ENCODE measurements around the gene TMCO4.
"Not testable (repeated sequence)": the region's sequence is repeated elsewhere in the genome, so short reads cannot be mapped to it uniquely, and the experiment has no call there.

The TMCO4 gene

DNA sequence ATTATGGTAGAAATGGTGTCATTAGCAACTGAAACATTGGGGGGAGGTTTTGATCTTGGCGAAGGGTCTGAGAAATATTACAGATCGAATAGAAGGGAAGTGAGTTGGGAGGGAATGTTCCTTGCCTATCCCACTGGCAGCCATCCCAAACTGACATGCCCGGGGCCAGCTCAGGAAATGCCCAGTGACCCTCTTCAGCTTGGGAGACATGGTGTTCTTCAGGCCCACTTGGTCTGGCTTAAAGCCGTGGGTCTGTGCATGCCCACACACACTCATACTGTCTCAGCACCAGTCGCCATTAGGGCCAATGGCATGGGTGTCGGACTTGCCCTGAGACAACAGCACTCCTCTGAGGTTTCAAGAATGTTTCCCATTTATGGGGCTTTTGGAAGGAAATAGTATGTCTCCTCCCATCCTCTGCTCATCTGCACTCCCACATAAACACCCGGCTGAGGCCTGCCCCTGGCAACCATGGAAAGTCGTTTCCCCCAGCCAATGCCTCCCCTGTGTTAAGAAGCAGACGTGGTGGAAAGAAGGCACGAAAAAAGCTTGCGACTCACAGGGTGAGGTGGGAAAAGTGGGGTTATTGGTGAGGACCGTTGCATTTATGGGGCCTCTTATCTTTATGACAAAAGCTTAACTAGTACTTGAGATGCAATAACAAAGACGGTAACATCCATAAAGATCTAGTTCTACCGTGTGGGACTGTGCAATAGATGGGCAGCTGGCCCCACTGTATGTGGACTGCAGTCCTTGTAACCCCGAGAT, 13.3 kb upstream of the TMCO4 start:
- DNase-seq = no peak

DNA sequence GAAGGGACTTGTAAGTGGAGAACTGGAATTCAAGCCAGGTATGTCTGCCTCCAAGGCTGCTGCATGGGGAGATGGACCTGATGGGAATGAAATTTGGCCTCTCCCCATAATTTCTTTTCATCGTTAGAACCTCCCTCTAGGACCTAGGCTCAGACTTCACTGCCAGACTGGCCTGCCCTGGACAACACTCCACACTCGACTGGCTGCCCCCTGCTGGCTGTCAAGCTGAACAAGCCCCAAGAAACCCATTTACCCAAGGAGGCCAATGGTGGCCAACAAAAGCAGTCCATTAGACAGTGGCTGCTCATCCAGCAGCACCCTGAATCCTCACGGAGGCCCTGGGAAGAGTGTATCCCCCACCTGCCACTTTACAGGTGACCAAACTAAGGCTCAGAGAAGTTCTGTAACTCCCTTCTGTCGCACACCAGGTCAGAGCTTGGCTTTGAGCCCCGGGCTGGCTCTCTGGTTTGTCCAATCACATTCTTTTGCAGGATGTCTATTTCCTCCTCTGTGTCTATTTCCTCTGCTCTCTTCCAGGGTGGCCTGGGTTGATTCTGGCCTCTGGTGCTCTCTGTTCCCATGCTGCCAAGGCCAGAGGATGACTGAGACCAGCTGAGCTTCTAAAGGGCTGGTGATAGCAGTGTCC, 11.6 kb upstream of the TMCO4 start:
- no peak for DNase-seq

DNA sequence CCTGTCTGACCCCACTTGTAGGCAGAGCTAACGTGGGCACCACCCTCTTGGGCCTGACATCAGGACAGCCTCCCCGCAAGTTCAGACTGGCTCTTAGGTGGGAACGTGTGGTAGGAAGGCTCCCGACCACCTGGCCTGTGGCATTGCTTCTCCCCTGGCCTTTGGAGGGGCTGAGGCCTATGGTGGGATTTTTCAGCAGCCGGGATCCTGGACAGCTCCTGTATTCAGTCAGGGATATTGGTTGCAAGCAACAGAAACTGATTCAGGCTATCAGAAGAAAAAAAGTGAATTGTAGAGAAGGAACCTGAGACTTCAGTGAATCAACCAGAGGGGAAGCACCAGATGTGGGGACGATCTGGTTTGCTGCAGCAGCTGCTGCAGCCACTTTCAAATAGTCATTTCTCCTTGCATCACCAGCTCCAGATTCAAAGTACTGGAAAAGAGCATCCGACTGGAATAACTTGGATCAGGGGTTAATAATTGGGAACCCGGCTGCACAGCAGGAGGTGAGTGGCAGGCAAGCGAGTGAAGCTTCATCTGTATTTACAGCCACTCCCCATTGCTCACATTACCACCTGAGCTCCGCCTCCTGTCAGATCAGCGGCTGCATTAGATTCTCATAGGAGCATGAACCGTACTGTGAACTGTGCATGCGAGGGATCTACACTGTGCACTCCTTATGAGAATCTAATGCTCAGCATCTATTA, 9.5 kb upstream of the TMCO4 start:
- no peak for DNase-seq

DNA sequence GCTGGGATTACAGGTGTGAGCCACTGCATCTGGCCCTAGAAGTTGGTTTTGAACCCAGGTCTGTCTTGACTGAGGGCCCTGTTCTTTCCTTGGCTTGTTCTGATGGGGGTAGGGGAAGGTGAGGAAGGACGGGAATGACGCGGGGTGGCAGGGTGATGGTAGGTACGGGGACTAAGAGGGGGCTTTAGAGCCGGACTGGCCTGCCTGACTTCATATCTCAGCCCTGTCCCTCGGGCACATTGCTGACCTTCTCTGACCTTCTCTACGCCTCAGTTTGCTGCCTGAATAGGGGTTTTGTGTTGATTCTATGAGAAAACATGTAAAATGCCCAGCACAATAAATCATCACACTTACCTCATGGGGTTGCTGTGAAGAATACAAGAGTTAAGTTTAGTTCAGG, 8.6 kb upstream of the TMCO4 start:
- DNase-seq = no peak

DNA sequence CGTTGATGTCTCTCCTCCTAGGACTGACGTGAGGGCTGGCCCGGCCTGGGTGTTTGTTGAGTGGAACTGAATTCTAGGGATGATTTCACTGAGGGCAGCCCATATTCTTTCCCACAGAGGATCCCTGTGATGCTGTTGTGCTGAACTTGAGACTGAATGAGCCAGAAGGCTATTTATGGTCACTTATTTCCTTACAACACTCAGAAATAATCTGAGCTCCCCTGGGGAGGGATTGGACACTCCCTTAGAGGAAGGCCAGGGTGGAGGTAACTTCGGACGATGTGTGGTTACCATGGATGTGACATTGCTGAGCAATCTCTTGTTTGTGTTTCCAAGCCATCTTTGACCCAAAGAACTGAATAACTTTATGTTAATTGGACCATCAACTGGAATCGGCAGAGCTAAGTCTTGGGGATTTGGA, 5.1 kb upstream of the TMCO4 start:
- no peak for DNase-seq

DNA sequence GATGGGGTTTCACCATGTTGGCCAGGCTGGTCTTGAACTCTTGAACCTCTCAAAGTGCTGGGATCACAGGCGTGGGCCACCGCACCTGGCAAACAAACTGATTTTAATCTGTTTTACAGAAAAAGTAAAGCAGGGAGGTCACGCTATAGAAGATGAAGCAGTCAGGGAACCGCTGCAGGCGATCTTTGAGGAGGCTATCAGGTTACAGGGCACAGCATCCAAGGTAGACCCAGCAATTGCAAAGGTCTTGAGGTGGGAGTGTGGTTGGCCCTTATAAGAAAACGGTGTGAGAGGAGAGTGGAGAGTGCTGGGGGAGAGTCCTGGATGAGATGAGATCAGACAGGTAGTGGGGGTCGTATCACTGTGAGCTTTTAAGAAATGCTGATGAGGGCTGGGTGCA, 2.6 kb upstream of the TMCO4 start:
- DNase-seq = no peak

DNA sequence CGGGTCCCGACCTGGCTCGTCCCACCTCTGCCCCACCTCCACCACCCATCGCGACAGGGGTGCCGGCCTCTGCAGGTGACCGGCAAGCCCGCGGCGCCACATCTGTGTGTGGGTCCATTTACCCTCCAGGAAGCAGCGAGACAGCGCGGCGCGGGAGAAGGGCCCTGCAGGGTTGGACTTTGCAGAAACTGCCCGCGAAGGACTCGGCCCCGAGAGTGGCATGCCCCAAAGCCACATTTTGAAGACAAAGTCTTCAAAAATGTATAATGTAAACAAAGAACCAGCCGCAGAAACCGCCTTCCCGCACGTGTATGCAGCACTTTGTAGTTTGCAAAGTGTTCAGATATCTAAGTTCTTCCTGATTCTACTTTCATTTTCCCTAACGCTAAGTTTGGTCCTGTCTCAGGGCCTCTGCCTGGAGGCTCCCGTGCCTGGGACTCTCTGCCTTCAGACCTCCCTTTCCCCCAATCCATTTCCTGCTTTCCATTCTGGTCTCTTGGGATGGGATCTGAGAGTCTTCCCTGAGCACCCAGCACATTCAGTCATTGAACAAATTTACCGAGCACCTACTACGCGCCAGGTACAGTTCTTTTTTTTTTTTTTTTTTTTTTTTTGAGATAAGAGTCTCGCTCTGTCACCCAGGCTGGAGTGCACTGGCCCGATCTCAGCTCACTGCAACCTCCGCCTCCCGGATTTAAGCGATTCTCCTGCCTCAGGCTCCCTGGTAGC, 524 bp upstream of the TMCO4 start:
- DNase-seq = no peak

DNA sequence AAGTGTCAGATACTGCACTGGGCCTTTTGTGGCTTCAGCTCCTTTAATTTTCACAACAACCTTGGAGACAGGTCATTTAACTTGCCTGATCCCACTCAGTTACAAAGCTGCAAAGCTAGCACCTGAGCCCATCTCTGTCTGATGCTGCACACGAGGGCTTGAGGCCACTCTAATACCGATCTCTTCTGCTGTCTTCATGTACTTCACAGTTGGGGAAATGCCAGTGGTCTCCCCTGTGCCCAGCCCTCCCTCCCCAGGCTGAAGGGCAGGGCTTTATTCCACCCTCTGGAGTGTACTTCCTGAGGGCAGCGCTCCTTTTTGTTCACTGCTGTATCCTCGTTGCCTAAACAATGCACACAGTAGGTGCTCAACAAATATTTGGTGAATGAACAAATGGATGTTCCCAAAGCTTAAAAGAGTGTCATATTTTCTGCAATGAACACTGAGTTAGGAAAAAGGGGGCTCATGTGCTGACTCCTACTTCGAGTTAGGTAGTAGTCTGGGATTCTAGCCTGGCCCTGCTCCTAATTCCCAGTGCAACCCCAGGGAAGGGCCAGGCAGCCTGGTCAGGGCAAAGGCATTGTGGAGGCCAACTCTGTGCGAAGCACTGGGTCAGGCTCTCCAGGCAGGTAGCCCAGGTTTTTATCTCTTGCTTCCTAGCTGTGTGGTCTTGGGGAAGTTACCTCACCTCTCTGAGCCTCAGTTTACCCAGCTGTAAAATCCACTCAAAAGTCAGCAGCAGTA, 1.1 kb downstream of the TMCO4 start:
- DNase-seq = no peak

DNA sequence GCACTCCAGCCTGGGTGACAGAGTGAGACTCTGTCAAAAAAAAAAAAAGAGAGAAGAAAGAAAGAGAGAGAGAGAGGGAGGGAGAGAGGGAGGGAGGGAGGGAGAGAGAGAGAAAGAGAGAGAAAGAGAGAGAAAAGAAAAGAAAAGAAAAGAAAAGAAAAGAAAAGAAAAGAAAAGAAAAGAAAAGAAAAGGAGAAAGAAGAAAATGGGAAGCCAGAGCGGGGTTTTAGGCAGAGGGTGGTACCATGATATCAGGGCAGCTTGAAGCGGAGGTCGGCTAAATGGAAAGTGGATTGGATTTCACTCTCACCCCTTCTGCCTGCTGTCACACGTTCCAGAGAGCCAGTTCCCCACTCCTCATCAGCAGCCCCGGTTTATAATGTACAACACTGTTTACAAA, 1.9 kb downstream of the TMCO4 start:
- no peak for DNase-seq

DNA sequence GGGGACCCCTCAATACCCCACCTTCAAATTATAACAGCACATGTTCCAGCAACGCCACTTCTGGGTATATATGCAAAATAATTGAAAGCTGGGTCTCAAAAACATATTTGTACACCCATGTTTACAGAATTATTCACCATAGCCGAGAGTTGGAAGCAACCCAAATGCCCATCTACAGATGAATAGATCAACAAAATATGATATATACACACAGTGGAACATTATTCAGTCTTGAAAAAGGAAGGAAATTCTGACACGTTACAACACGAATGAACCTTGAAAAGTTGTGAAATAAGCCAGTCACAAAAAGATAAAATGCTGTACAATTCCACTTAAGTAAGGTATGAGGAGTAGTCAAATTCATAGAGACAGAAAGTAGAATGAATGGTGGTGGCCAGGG, 5.1 kb downstream of the TMCO4 start:
- DNase-seq = no peak

DNA sequence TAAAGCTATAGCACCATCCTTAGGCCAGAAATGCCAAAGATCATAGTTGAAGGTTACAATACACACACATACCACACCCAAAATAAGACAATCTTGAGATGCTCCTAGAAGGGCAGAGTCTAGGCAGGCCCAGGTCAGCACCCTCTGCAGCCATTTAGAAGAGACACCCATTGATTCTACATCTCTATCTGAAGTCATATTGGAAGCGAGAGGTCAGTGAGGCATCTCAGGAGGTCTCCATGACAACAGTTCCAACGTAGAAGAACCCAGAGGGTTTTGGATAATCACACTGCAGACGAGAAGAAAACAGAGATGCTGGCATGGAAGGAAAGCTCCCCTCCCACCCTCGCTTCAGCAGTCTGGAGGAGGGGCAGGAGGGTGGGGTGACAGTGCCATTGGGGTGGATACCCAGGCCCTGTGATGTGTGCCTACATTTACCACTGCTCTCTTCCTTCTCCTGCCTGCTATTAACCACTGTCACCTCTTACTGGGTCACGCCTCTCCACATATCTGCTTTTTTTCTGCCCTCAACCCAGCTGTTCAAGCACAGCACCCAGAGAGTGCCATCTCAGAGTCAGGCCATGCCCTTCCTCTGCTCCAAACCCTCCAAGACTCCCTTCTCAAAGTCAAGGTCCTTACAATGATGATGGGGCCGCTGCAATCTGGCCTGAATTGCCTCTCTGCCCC, 6.2 kb downstream of the TMCO4 start:
- DNase-seq = no peak

DNA sequence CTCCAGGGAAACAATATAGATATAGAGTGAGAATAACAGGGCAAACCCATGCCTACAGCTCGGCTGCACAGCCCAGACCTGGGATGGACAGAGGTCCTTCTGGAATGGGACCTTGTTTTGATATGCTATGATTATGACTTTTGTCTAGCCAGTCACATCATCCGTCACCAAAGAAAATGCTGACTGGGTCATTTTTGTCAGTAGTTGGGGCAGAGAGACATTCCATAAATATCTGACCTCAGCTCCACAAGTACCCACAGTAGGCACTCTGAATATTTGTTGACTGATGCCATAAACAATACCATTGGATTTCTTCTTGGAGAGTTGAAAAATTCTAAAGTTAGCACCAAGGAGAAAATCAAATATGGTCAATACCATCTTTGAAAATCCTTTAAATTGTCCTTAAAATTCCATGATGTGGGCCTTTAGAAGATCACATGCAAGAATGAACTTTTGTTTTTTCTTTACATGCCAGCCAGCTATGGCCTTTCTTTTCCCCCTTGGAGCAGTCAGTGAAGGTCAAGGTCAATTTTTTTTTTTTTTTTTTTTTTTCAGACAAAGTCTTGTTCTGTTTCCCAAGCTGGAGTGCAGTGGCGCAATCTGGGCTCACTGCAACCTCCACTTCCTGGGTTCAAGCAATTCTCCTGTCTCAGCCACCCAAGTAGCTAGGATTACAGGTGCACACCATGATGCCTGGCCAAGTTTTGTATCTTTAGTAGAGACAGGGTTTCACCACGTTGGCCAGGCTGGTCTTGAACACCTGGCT, 7.3 kb downstream of the TMCO4 start:
- DNase-seq = no peak

DNA sequence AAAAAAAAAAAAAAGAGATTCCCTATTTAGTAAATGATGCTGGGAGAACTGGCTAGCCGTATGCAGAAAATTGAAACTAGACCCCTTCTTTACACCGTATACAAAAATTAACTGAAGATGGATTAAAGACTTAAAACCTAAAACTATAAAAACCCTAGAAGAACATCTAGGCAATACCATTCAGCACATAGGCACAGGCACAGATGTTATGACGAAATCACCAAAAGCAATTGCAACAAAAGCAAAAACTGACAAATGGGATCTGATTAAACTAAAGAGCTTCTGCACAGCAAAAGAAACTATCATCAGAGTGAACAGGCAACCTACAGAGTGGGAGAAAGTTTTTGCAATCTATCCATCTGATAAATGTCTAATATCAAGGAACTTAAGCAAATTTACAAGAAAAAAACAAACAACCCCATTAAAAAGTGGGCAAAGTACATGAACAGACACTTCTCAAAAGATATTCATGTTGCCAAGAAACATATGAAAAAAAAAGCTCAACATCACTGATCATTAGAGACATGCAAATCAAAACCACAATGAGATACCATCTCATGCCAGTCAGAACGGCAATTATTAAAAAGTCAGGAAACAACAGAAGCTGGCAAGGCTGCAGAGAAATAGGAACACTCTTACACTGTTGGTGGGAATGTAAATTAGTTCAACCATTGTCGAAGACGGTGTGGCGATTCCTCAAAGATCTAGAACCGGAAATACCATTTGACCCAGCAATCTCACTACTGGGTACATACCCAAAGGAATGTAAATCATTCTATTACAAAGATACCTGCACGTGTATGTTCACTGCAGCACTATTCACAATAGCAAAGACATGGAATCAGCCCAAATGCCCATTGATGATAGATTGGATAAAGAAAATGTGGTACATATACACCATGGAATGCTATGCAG, 9.4 kb downstream of the TMCO4 start:
- DNase-seq = not testable (repeated sequence)

DNA sequence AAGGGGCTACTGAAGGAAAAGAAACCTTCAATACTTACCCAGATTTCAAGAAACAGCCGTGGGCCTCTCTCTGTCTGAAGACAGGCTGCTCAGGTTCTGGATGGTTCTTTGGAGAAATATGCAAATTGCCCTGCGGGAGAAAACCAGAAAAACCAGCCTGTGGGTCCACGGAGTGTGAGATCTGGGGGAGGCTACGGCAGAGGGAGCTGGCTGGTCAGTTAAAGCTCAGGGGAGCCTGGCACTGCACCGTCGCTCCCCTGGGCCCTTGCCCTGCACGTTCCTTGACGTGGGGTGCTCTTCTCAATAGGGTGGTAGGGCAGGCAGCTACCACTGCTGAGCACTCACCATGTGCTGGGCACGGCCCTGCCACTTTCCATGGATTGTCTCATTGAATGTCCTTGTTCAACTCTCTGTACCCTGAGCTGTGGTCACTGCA, 12.7 kb downstream of the TMCO4 start:
- no peak for DNase-seq

DNA sequence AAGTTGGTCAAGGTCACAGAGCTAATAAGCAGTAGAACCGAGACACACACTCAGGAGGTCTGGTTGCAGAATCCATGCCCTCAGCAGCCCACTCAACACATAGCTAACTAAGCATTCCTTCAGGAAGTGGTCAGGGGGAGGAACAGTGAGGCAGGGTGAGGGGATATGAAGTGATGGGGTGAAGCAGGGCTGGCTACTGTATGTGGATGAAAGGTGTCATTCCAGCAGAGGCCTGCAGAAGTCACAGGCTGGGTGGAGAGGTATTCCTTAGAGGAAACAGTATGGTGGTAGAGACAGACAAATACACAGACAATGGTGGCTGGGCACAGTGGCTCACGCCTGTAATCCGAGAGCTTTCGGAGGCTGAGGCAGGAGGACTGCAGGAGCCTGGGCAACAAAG, 14.1 kb downstream of the TMCO4 start:
- no peak for DNase-seq

DNA sequence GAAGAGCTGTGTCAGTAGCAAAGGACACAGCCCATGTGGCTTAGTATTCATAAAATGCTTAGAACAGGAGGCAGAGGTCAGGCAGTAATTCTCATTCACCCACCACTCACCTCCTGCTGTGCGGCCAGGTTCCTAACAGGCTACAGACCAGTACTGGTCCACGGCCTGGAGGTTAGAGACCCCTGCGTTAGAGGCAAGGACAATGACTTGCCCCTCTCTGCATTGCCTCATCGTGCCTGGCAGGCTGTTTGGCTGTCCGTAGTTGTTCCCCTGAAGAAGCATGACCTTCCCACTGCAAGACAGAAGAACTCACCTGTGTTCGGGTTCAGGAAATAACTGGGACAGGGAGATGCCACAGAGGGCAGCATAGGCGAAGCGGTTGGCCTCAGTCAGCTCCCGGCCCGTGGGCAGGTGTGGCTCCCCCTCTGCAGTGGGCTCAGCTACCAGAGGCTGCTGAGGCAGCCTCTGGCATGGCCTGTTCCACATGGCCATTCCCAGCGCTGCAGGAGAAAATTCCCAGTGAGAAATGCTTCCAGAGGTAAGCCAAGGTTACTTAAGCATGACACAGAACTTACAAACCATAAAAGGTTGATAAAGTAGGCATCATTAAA, 19.3 kb downstream of the TMCO4 start:
- DNase-seq = no peak

DNA sequence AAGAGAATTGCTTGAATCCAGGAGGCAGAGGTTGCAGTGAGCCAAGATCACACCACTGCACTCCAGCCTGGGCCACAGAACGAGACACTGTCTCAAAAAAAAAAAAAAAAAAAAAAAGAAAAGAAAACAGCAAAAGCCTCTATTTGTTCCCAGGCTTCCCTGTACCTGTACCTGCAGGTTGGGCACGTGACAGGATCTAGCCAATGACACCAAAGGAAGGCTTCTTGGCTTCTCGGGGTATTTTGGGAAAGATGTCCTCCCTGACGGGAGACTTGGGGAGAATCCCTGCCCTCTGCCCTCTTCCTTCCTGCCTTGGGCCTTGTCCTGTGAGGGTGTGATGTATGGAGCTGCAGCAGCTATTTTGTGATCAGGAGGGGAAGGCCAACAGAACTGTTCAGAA, 22.8 kb downstream of the TMCO4 start:
- no peak for DNase-seq

DNA sequence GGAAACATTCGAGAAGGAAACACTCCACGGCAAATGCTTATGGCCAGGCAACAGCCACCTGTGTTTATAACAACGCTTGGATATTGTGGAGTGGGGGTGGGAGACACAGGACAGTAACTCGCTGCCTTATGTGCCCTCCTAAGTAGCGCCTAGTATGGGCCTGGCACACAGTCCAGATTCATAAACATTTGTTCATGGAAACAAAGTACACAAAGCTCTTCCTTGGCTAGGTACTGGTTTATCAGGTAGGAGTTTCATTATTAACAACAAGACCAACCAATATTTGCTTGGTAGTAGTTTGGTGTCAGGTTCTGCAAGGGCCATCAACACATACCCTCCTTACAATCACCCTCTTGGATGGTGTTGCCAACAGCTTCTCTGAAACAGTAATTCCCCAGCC, 23.4 kb downstream of the TMCO4 start:
- no peak for DNase-seq

DNA sequence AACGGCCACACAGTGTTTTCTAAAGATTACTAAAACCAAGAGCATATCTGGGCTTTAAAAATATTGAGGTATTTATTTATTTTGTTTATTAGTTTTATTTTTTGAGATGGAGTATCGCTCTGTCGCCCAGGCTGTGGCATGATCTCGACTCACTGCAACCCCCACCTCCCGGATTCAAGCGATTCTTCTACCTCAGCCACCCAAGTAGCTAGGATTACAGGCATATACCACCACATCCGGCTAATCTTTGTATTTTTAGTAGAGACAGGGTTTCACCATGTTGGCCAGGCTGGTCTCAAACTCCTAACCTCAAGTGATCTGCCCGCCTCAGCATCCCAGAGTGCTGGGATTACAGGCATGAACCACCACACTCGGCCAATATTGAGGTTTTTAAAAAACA, 23.9 kb downstream of the TMCO4 start:
- DNase-seq = no peak

DNA sequence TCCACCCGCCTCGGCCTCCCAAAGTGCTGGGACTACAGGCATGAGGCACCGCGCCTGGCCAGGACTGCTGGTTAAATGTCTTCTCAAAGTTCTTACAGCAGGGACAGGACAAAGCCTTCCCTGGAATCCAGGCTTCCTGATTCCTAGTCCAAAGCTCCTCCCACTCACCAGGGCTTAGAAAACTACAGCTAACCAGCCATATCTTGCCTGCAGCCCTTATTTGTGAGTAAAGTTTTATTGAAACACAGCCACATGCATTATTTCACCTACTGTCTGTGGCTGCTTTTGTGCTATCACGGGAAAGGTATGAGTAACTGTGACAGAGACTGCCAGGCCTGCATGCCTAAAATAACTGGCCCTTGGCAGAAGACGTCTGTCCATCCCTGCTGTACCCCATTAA, 24.4 kb downstream of the TMCO4 start:
- DNase-seq = no peak
